ENCODE results near the gene TOMM7.

GRCh38 chr7:22802426-22802825, 20.2 kb downstream of the TOMM7 start:
- TF ChIP-seq DEAF1 (CRISPR knock-in tag; IDR thresholded peaks at IDR 0.05), result no peak
- TF ChIP-seq STAT5A (IDR thresholded peaks at IDR 0.05; ENCODE audit: borderline replicate concordance, low read length), result no peak
- no peak for TF ChIP-seq RFX5 (IDR thresholded peaks at IDR 0.05; ENCODE audit: low read depth, low read length)
- TF ChIP-seq SIN3A (IDR thresholded peaks at IDR 0.05; ENCODE audit: borderline replicate concordance in 2 of 2, control insufficient read depth in 1 of 2, low read depth in 2 of 2, low read length in 2 of 2), result no peak
- TF ChIP-seq MAFF (IDR thresholded peaks at IDR 0.05; ENCODE audit: low read length), result no peak
- no peak for TF ChIP-seq ZNF830 (CRISPR knock-in tag; IDR thresholded peaks at IDR 0.05)

Data from K562 (cell line).